B cell (primary cell): ENCODE measurements around the gene PYCR2.
"Not testable (repeated sequence)": the region's sequence is repeated elsewhere in the genome, so short reads cannot be mapped to it uniquely, and the experiment has no call there.

Source experiments
- EZH2 ChIP-seq: IDR thresholded peaks from 2 replicates; pipeline ENCODE4 v1.6.1; 2012; ENCODE audit warnings: borderline replicate concordance, low read depth, mild to moderate bottlenecking, moderate library complexity, low read length; ENCODE audit not compliant: insufficient read depth, poor library complexity, severe bottlenecking
- TF ChIP-seq, protein P1 (sequence below): fragments of 200-600 bp; IDR thresholded peaks from one replicate; pipeline ENCODE4 v1.8.0; 2022; ENCODE audit warnings: antibody characterized with exemption, mild to moderate bottlenecking

DNA sequence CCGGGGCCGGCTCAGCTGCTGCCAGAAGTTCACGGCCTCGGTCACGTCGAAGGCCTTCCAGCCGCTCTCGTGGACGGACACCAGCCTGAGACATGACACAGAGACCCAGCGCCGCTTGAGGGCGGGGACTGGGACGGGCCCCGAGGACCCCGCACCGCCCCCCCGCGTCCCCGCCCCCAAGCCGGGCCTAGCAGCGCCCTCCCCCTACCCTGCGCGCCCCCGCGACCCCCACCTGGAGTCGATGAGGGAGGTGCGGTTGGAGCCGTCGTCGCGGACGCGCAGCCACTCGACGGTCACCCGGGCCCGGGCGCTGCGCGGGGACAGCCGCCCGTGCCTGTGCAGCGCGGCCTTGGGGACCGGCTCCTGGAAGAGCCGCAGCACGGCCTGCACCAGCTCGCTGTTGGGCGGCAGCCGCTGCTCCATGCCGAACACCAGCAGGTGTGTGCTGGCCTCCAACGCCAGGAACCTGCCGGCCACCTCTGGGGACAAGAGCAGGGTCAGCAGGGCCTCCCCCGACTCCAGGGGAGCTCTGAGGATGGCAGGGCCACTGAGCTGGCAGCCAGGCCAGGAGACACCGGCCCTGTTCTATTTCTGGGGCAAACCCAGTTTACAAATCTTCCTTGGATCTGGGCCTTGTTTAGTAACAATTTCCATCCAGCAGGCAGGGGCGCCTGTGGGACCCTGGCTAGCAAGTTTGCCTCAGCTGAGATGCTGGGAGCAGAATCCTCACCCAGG is 36.3 kb downstream of the PYCR2 start:
- not testable (repeated sequence) for TF ChIP-seq EZH2
- TF ChIP-seq, protein P1, sequence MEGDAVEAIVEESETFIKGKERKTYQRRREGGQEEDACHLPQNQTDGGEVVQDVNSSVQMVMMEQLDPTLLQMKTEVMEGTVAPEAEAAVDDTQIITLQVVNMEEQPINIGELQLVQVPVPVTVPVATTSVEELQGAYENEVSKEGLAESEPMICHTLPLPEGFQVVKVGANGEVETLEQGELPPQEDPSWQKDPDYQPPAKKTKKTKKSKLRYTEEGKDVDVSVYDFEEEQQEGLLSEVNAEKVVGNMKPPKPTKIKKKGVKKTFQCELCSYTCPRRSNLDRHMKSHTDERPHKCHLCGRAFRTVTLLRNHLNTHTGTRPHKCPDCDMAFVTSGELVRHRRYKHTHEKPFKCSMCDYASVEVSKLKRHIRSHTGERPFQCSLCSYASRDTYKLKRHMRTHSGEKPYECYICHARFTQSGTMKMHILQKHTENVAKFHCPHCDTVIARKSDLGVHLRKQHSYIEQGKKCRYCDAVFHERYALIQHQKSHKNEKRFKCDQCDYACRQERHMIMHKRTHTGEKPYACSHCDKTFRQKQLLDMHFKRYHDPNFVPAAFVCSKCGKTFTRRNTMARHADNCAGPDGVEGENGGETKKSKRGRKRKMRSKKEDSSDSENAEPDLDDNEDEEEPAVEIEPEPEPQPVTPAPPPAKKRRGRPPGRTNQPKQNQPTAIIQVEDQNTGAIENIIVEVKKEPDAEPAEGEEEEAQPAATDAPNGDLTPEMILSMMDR: not testable (repeated sequence)
